Activated CD4-positive, alpha-beta memory T cell treated with anti-CD3 and anti-CD28 coated beads for 36 hours (primary cell): ENCODE results near the gene PUSL1. TPM values are rescaled to one million over a fixed set of nuclear protein-coding genes. Genes with fewer than 3 reads are reported as not detected.

Source experiments
- CTCF ChIA-PET: fragments of 350-600 bp; sonication (Branson Sonifier 250); formaldehyde crosslinking; loops from one replicate; lab custom pipeline; 2021; ENCODE audit warnings: antibody characterized with exemption, inconsistent platforms; lab: Charles Lee
- POLR2A ChIA-PET: fragments of 350-600 bp; sonication (Branson Sonifier 250); formaldehyde crosslinking; loops from one replicate; lab custom pipeline; 2021; ENCODE audit warnings: antibody characterized with exemption; lab: Charles Lee
- DNase-seq: peaks from one replicate; pipeline ENCODE4 v3.0.0-alpha.2; 2020
- H3K27ac Mint-ChIP-seq: one replicate; pipeline ENCODE4 v1.8.0; 2021; ENCODE audit warnings: mixed read lengths
- H3K27me3 Mint-ChIP-seq: one replicate; pipeline ENCODE4 v1.8.0; 2021; ENCODE audit warnings: mixed read lengths
- H3K36me3 Mint-ChIP-seq: one replicate; pipeline ENCODE4 v1.8.0; 2021; ENCODE audit warnings: mixed read lengths
- H3K4me1 Mint-ChIP-seq: one replicate; pipeline ENCODE4 v1.8.0; 2021; ENCODE audit warnings: low read depth, mixed read lengths
- H3K4me3 Mint-ChIP-seq: one replicate; pipeline ENCODE4 v1.8.0; 2021; ENCODE audit warnings: mild to moderate bottlenecking, mixed read lengths
- H3K9me3 Mint-ChIP-seq: one replicate; pipeline ENCODE4 v1.8.0; 2021; ENCODE audit warnings: mixed read lengths
- intact Hi-C: fragments of 100-400 bp; cut with micrococcal nuclease; formaldehyde crosslinking; loops from one replicate; pipeline ENCODE4 v1.15.1; 2023
- total RNA-seq, 2 experiments: library from RNA; stranded (reverse); gene quantifications; one replicate each; pipeline ENCODE4 v1.2.3, GENCODE V29; 2021

Gene PUSL1
- total RNA-seq, 2 experiments from 2014 or later: 19.7 to 23.1 TPM

DNA sequence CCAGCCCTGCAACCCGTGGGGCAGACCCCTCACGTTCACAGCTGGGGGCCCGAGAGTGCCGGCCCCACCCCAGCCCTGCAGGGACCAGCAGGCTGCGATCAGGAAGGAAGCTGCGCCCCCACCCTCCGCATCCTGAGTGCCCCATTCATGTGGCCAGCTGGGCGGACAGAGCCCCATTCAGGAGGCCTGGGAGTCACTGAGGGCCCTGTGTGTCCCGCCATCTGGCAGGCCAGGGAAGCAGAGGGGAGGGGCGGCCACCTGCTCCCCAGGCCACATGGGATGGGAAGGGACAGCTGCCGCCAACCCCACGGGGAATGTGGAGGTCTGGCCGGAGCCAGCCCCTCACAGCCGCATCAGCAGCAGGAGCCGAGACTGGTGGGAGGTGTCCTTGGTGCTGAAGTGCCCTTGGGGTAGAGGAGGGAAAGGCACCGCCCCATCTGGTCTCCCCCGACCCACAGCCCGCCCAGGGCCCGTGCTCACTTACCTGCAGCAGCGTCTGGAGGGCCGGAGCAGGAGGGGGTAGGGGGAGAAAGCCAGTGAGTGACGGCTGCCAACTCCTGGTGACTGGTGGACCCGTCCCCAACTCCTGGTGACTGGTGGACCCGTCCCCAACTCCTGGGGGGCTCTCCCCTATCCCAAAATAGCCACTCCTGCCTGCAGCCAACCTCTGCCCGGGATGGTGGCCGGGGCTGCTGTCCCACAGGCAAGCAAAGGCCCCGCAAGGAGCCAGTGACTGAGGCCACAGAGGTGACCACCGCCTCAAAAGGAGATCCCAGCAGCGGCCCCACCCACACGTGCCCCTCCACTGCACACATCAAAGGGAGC is 9.3 kb upstream of the PUSL1 start:
- no peak overlapping the region for H3K27ac Mint-ChIP-seq
- H3K27me3 Mint-ChIP-seq: no peaks in the 10 kb centered on the region
- no peaks in the 10 kb centered on the region for H3K4me1 Mint-ChIP-seq
- ChIA-PET POLR2A (no interaction called here), CTCF (no interaction called here)
- no peaks in the 10 kb centered on the region for H3K36me3 Mint-ChIP-seq
- intact Hi-C loops: no loop called here
- H3K9me3 Mint-ChIP-seq: no peaks in the 10 kb centered on the region
- no peak overlapping the region for H3K4me3 Mint-ChIP-seq
- DNase-seq: no peak

DNA sequence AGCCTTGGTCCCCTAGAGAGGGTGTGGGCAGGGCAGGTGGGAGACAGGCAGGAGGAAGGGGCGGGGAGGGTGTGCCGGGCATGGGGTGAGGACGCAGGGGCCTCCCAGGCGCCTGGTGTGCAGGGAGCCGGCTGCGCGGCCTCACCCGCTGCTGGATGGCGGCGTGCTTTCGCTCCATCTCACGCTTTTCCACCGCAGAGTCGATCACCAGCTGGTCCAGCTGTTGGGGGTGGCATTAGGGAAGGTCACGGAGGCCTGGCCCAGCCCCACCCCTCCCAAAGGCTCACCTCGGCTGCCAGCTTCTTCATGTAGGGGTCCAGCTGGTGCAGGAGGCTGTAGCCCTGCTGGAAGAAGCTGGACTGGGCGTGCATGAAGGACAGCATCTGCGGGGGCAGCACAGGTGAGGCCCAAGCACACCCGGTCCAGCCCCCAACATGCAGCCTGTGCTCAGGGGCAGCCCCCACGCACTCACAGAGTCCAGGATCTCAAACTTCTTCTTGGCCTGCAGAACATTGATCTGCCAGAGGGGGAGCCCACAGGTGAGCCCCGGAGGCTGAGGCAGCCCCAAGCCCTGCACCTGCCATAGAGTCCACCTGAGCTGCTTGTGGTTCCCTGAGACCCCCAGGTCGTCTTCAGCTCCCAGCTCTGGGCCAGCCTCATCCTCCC is 8.6 kb upstream of the PUSL1 start:
- H3K4me1 Mint-ChIP-seq: peaks cover 2% of the 10 kb centered on the region
- H3K27me3 Mint-ChIP-seq: no peaks in the 10 kb centered on the region
- no peak for DNase-seq
- no peaks in the 10 kb centered on the region for H3K9me3 Mint-ChIP-seq
- intact Hi-C loops: no loop called here
- H3K4me3 Mint-ChIP-seq: no peak overlapping the region
- H3K27ac Mint-ChIP-seq: no peak overlapping the region
- no peaks in the 10 kb centered on the region for H3K36me3 Mint-ChIP-seq
- ChIA-PET POLR2A (no interaction called here), CTCF (interaction anchor here (1.1 kb wide), 1 partner anchor 13 kb away, joined by 4 read pairs; no protein-coding TSS in a partner anchor)

DNA sequence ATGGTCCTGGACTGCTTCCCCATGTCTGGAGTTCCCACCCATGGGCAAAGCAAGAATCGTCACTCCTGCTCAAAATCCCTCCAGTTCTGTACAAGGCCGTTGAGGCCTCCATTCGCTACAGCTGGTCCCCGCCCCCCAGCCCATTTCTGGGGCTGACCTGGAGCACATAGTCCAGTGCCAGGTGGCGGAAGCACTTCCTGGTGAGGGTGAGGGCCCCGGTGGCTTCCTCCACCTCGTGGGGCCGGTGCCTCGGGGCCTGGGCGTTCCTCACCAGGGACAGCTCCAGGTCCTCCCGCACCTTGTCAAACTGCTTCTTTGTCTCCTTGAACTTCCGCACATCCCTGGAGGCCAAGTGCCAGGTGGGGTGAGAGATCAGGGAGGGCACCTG is 8.1 kb upstream of the PUSL1 start:
- Mint-ChIP-seq H3K27me3 (no peaks in the 10 kb centered on the region), H3K9me3 (no peaks in the 10 kb centered on the region), H3K36me3 (no peaks in the 10 kb centered on the region), H3K27ac (no peak overlapping the region), H3K4me3 (no peak overlapping the region), H3K4me1 (peaks cover 4% of the 10 kb centered on the region)
- DNase-seq: no peak
- POLR2A ChIA-PET: no interaction called here
- intact Hi-C loops: no loop called here
- CTCF ChIA-PET: interaction anchor here (0.9 to 1.1 kb wide), 2 partner anchors 13 to 309 kb away, joined by 3 to 4 read pairs; no protein-coding TSS in a partner anchor

DNA sequence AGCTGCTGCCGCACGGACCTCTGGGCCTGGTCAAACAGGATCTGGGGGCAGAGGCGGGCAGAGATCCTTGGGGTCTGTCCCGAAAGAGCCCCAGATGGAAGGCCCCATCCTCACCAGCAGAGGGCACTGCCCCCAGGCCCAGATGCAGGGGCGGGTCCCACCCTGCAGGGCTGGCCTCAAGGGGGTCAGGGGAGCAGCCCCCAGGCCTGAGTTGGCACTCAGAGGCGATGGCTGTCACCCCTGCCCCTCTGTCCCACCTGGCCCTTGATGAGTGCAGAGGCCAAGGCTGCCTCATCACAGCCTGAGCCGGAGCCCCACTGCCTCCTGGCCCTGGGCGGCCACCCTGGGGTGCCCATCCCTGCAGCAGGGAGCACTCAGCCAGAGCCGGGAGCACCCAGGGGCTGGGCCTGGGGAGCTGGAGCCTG is 6.4 kb upstream of the PUSL1 start:
- POLR2A ChIA-PET: no interaction called here
- intact Hi-C loops: no loop called here
- CTCF ChIA-PET: no interaction called here
- Mint-ChIP-seq H3K9me3 (no peaks in the 10 kb centered on the region), H3K27me3 (no peaks in the 10 kb centered on the region), H3K27ac (no peak overlapping the region), H3K36me3 (no peaks in the 10 kb centered on the region), H3K4me3 (no peak overlapping the region), H3K4me1 (peaks cover 18% of the 10 kb centered on the region)
- no peak for DNase-seq

DNA sequence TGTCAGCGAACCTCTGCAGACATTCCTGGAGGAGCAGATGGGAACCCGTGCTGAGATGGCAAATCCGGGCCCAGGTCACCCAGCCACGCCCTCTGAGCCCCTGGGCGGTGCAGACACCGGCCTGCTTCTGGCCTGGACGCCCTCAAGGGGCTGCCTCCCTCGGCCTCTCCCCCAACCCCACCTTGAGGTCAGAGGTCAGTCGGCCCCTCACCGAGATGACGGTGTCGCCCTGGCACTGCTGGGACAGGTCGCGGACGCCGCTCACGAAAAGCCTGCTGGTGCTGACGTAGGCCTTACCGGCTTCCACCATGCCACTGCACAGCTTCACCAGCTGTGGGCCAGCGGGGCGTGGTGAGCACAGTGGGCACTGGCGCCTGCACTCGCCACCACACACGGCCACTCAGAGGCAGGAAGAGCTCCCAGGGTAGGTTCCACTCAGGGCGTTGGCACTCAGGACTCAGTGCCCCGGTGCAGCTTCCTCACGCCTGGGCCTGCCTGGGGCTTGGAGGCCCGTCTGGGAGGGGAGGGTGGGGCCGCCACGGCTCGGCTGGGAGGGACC is 5.4 kb upstream of the PUSL1 start:
- no peaks in the 10 kb centered on the region for H3K9me3 Mint-ChIP-seq
- H3K27ac Mint-ChIP-seq: no peak overlapping the region
- ChIA-PET CTCF (no interaction called here), POLR2A (no interaction called here)
- no peak for DNase-seq
- intact Hi-C loops: no loop called here
- no peaks in the 10 kb centered on the region for H3K27me3 Mint-ChIP-seq
- H3K4me3 Mint-ChIP-seq: no peak overlapping the region
- H3K4me1 Mint-ChIP-seq: peaks cover 20% of the 10 kb centered on the region
- H3K36me3 Mint-ChIP-seq: no peaks in the 10 kb centered on the region

DNA sequence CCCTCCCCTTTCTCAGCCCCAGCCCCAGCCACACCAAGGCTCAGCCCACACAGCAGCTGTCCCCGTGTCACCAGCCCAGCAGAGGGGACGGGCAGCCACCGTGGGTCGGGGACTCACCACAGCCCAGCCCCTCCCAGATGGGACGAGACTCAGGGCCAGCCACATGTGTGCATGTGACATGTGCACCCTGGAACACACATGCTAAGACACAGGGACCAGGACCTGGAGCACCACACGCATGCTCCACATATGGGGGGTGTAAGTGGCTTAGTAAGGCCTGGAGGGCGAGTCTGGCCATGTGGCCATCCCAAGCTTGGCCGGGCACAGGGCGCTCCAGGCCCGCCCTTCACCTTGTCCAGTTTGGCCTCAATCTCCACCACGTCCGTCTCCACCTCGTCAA is 4.7 kb upstream of the PUSL1 start:
- H3K27ac Mint-ChIP-seq: no peak overlapping the region
- intact Hi-C loops: no loop called here
- no peak for DNase-seq
- H3K36me3 Mint-ChIP-seq: no peaks in the 10 kb centered on the region
- POLR2A ChIA-PET: no interaction called here
- H3K4me3 Mint-ChIP-seq: no peak overlapping the region
- no peaks in the 10 kb centered on the region for H3K27me3 Mint-ChIP-seq
- CTCF ChIA-PET: no interaction called here
- H3K9me3 Mint-ChIP-seq: no peaks in the 10 kb centered on the region
- peaks cover 20% of the 10 kb centered on the region for H3K4me1 Mint-ChIP-seq

DNA sequence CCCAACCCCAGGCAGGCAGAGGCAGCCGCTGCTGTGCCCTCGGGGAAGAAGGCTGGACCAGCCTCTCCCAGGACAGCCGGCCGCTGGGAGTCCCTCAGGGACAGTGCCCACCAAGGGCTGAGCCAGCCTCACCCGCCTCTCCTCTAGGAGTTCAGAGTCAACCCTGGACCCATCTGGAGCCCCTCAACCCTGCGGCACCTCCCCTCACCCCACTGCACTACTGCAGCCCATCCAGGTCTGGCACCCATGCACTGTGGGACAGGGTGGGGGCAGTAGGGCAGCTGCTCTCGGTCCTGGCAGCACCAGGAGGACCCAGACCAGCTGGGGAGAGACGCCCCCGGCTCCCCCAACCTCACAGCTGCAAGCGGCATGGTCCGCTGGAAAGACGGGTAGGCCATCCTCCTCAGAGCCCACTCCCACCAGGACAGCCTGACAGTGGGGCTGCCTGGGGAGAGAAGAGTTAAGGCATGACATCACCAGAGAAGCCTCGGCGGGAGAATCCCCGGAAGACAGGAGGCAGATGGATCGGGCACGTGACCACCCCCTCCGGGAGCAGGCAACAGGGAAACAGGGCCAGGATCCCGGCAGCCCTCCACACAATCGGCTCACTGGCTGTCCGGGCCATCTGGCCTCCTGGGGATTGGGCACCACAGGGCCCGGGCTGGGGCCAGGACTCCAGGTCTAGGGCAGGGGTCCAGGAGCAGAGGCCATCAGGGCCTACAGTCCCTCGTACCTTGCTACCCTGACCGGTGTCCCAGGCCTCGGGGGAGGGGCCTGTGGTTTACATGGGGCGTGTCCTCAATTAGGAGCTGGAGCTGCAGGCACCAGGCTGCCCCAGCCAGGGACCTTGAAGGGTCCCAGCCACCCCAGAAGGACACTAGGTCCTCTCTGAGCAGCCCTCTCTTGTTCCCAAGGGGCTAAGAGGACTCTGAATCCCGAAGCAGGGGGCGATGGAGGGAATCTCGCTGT is 3.8 kb upstream of the PUSL1 start:
- H3K4me1 Mint-ChIP-seq: peaks cover 24% of the 10 kb centered on the region
- no peaks in the 10 kb centered on the region for H3K9me3 Mint-ChIP-seq
- H3K4me3 Mint-ChIP-seq: no peak overlapping the region
- CTCF ChIA-PET: interaction anchor here (1.1 to 1.3 kb wide), 2 partner anchors 14 to 183 kb away, joined by 3 to 6 read pairs; no protein-coding TSS in a partner anchor
- H3K36me3 Mint-ChIP-seq: no peaks in the 10 kb centered on the region
- no peak for DNase-seq
- no peak overlapping the region for H3K27ac Mint-ChIP-seq
- POLR2A ChIA-PET: interaction anchor here (0.5 kb wide), 1 partner anchor 936 kb away, joined by 4 read pairs; no protein-coding TSS in a partner anchor
- intact Hi-C loops: loop anchor here (5.0 kb wide), 4 partner anchors 32 to 187 kb away; partner anchors contain the start of genes AURKAIP1, C1orf159 and UBE2J2
- no peaks in the 10 kb centered on the region for H3K27me3 Mint-ChIP-seq

DNA sequence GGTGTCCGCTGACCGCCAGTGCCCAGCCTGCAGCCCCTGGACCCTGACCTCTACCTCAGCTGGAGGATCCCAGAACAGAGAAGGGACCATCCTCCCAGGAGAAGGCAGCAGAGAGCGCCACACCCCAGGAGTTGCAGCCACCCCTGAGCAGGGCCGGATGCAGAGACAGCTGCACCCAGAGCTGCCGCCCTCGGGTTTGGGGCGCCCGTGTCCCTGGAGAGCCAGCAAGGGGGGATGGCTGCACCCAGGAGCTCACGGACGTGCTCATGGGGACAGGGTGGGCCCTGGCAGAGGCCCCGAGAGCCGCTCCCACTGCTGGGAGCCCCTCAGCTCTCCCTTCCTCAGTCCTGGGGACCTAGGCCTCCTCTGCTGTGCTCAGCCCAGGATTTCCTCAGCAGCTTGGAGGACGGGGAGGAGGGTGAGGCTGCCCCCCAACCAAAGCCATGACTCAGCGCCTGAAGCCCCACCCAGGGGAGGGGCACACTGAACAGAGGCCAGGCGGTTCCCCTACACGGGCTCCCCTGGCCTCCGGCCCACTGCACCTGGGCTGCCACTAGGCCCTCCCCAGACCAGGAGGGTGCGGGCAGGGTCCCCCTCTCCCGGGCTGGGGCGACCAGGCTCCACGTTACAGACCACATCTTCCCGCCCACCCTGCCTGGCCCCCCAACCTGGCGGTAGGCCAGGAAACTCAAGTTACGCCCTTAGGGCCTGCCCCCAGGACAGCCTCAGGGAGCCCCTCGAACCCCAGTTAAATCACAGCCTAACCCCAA is 2.9 kb upstream of the PUSL1 start:
- peaks cover 26% of the 10 kb centered on the region for H3K4me1 Mint-ChIP-seq
- H3K27ac Mint-ChIP-seq: peak overlapping the region; percentile 64
- H3K36me3 Mint-ChIP-seq: no peaks in the 10 kb centered on the region
- H3K9me3 Mint-ChIP-seq: no peaks in the 10 kb centered on the region
- H3K4me3 Mint-ChIP-seq: peak overlapping the region; percentile 81
- ChIA-PET POLR2A (no interaction called here), CTCF (interaction anchor here (1.1 to 1.3 kb wide), 2 partner anchors 15 to 184 kb away, joined by 3 to 6 read pairs; no protein-coding TSS in a partner anchor)
- DNase-seq: peak; percentile 73
- intact Hi-C loops: loop anchor here (5.0 kb wide), 4 partner anchors 33 to 188 kb away; partner anchors contain the start of genes AURKAIP1, C1orf159 and UBE2J2
- H3K27me3 Mint-ChIP-seq: no peaks in the 10 kb centered on the region

DNA sequence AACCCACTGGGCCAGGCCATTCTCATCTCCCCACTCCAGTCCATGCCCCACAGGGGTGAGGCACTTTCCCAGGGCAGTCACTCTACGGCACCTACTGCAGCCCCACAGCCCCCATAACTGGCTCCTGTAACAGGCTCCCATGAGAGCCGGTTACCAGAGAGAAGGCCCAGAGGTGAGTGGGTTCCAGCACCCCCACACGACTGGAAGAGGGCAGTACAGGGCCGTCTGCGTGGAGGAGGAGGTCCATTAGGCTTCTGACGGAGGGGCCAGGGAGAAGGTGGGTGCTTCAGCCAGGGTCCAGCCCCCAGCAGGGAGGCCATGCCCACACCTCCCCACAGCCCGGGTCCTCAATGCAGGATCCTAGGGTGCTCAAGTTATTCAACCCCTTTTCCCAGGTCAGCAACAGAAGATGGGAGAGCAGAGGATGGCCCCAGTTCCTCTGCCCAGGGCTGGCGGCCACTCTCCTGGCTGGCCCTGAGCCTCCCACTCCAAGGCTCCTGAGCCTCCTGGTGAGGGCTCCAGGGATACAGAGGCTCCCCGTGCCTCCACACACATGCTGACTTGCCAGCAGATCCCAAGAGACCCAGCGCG is 2.2 kb upstream of the PUSL1 start:
- peaks cover 3% of the 10 kb centered on the region for H3K36me3 Mint-ChIP-seq
- POLR2A ChIA-PET: no interaction called here
- H3K27ac Mint-ChIP-seq: peak overlapping the region; percentile 64
- H3K9me3 Mint-ChIP-seq: no peaks in the 10 kb centered on the region
- intact Hi-C loops: loop anchor here (5.0 kb wide), 4 partner anchors 34 to 189 kb away; partner anchors contain the start of genes AURKAIP1, C1orf159 and UBE2J2
- H3K4me3 Mint-ChIP-seq: peak overlapping the region; percentile 81
- H3K27me3 Mint-ChIP-seq: no peaks in the 10 kb centered on the region
- CTCF ChIA-PET: interaction anchor here (0.9 to 1.1 kb wide), 3 partner anchors 16 to 184 kb away, joined by 3 to 4 read pairs (median 3); no protein-coding TSS in a partner anchor
- H3K4me1 Mint-ChIP-seq: peaks cover 29% of the 10 kb centered on the region
- peak; percentile 34 for DNase-seq

DNA sequence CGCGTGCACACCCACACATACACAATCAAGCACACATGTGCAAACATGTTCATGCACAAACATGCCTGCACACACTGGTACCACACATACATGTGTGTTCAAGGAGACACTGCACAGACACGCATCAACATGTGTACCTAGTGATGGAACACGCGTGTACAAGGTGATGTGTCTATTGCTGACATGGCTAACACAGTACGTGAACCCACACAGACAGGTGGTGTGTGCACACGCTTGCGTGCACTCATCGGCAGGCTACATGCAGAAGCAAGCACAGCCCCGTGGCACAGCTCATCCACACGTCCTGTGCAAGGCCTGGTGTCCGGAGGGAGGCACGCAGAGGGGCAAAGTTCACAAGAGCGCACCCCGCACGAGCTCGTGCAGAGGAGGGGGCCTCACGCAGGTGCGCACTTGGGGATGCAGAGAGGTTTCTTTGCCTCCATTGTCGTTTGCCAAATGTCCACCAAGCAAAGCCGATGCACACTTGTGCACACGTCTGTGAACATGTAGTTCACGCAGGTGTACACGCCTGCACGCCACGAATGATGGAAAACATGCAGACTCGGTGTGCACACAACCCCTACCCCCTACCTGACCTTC is 1.6 kb upstream of the PUSL1 start:
- intact Hi-C loops: loop anchor here (5.0 kb wide), 4 partner anchors 34 to 189 kb away; partner anchors contain the start of genes AURKAIP1, C1orf159 and UBE2J2
- POLR2A ChIA-PET: no interaction called here
- Mint-ChIP-seq H3K9me3 (no peaks in the 10 kb centered on the region), H3K36me3 (peaks cover 3% of the 10 kb centered on the region), H3K27ac (peak overlapping the region; percentile 64), H3K4me3 (peak overlapping the region; percentile 81), H3K4me1 (peaks cover 29% of the 10 kb centered on the region), H3K27me3 (no peaks in the 10 kb centered on the region)
- DNase-seq: no peak
- CTCF ChIA-PET: interaction anchor here (0.9 kb wide), 2 partner anchors 87 to 184 kb away, joined by 3 to 4 read pairs; no protein-coding TSS in a partner anchor
